ENCODE measurements around the gene TDRKH.
A peak's percentile ranks its signal among the peaks of the same experiment; 100 is the strongest.

TDRKH gene

DNA sequence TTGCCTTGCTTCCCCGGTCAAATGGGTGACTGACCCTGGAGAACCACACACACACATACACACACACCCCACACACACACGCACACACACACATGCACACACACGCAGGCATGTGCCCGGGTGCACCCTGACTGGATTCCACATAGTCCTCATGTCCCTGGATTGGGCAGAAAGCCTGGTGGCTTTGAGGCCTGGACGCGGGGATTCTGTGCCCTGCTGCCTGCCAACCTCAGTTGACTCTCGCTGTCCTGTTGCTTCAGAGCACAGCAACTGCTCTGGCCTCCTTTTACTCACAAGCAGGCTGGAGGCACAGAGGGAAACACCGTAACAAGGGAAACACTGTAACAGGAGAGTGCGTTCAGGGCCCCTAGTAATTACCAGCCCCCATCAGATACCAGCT is 34.9 kb upstream of the TDRKH start:
- DNase-seq (ENCODE audit: low read depth in 4 of 4, low spot score in 1 of 4) = no peak

DNA sequence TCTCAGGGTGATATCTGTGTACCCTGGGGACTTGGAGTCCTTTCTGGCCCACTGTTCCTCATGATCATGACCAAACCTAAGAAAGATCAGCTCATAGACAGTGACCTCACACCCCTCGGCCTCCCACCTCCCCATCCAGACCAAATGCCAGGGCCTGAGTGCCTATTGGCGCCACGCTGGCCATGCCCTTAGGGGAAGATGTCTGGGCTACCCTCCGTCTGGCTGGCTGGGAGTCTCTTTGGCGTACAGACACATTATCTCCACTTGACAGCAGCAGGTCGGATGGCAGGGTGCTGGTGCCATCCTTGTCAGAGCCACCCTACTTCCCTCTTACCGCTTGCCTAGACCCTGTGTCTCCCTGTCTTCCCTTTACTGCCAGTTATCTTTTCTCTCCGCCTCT is 32.9 kb upstream of the TDRKH start:
- DNase-seq (ENCODE audit: low read depth in 4 of 4, low spot score in 1 of 4) = no peak

DNA sequence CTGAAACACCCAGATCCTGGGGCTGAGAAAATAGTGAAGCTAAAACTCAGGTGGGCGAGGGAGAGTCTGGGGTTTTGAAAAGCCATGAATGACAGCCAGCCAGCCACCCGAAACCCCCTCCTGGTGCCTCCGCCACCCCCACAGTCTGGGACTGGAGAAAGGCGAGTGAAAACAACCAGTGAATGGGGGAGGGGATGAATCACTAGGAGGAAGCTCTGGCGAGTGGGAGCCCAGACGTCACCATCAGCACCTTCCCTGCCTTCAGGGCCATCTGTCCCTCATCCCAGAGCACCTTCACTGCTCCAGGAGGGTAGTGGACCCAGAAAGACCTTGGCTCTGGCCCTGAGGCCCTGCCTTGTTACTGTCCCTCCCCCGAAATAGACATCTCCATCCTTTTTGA is 32.1 kb upstream of the TDRKH start:
- DNase-seq (ENCODE audit: low read depth in 4 of 4, low spot score in 1 of 4) = peak in 1 of 4 experiments; percentile 57

DNA sequence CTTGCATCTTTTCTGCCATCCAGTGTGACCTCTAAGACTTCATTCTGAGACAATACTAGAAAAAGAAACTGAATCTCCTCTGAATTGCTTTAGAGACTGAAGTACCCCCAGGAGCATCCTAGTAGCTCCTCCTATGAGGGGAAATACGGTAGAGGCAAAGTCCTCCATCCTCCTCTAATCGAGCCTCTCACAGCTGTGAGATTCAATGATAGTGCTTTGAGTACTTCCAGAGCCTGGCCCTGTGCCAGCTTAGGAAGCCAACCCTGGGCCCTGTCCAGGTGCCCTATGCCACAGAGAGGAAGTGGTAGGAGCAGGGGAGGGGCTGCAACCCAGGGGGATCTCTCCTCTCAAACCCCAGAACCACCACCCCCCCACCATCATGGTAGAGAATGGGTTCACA is 30.6 kb upstream of the TDRKH start:
- no peak for DNase-seq (ENCODE audit: low read depth in 4 of 4, low spot score in 1 of 4)

DNA sequence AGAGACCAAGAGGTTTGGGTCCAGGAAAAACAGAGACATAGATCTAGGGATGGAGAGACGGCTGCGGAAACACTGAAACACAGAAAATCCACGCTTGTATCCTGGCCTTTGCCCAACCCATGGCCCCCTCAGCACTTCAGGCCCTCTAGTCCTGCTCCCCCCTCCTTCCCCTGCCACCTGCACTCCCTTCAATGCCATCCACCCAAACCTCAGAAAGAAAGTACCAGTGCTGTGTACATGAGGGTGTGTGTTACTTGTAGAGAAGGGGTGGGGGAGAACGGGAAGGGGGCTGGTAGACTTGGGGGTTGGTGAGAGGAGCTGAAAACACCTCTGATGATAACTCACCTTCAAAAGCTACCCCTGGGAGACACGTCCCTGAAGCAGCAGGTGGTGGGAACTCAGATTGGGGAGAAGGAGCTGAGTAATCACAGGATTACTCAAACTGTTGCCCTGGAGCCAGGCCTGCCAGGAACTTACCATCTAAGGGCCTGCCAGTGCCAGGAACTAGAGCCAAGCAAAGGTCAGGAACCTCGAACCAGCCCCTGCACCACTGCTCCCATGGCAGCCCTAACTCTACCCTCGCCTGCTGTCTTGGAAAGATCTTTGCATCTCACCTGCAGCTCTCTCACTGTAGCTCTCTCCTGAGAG is 29.8 kb upstream of the TDRKH start:
- no peak for DNase-seq (ENCODE audit: low read depth in 4 of 4, low spot score in 1 of 4)

DNA sequence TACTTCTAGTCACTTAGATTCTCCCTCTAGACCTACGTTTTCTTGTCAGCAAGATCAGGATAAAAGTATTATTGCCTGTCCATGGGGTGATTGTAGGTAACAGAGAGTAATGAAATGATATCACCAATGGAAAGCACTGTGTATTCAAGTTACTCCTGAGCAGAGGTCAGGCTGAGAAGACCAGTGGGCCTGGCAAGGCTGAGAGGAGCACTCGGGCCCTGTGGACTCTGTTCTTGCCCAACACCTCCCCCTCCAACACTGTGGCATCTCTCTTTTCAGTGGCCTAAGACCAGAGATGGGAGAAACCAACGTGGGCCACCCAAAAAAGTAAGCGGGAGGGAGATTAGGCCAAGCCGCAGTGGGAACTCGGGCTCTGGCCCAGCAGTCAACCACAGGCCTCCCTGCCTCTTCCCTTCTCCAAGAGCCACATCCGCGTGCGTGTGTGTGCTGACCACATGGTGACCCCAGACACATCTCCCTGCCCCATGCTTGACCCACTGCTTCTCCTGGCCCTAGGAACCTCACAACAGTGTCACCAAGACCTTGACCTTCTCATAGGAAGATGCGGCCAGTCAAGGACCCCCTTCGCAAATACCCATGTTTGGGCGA is 29.0 kb upstream of the TDRKH start:
- no peak for DNase-seq (ENCODE audit: low read depth in 4 of 4, low spot score in 1 of 4)

DNA sequence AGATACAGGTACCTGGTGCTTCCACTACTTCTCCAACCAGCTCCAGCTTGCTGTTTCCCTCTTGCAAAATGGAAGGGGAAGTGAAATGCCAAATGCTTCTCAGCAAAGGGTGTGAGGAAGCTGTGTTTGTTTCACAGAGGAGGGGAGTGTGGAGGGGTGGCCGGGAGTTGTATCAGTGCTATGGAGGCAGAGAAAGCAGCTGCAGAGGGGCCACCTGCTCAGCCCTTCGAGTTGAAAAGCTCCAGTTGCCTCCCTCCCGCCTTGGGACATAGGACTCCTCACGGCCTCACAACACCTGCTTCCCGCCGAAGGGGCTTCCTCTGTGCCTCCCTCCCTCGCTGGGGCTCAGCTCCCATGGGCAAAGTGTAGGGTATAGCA is 27.0 kb upstream of the TDRKH start:
- no peak for DNase-seq (ENCODE audit: low read depth in 4 of 4, low spot score in 1 of 4)

DNA sequence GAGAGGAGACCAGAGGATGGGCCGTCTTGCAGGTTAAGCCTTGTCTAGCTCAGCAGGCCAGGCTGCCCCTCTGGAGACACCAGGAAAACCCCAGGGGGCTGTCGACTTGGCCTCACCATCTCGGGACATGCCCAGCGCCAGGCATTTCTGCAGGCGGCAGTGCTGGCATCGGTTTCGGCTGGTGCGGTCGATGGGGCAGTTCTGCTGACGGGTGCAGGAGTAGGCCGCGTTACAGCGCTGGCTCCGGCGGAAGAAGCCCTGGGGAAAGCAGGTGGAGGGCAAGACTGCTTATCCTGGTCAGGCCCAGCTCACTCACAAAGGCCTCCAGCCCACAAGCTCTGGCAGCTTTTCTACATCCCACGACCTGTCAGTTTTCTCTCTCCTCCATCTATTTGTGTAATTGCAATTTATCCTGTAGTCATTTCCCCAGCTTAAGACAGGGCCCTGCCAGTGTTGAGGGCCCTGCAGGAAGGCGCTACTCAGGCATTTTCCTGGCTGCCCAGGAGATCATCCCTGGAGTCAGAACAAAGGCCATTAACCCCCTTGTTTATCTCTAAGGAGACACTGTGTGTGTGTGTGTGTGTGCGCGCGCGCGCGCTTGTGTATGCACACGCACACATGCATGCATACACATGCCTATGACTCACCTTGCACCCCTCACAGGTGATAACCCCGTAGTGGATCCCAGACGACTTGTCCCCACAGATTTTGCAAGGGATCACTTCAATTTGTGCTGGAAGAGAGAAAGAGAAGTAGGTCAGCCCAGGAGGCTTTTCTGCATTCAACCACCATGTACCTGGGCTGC is 26.4 kb upstream of the TDRKH start:
- DNase-seq (ENCODE audit: low read depth in 4 of 4, low spot score in 1 of 4) = no peak

DNA sequence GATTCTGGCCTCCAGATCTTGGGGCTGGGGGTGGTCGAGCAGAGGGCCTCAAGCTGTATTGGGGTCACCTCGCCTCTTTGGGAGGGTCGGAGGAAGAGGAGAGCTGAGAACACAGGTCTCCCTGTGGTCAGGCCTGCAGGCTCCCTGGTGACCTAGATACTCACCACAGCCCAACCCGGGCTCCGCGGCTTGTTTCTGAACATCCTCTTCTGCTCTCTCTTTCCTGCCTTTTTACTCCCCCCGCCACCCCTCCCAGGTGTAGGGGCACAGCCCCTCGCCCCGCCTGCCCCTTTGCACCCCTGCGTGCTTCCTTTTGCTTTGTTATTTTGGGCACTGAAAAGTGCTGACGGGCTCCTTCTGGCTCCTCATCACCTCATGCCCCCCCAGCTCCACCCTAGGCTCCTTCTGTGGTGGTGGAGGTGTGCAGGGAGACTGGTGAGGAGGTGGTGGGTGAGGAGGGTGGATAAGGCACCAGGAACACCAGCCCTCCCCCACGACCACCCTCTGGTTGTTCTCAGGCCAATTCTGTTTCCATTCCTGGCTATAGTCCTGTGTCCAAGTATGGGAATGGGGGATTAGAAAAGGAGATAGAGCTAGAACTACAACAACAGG is 25.5 kb upstream of the TDRKH start:
- DNase-seq (ENCODE audit: low read depth in 4 of 4, low spot score in 1 of 4) = no peak

DNA sequence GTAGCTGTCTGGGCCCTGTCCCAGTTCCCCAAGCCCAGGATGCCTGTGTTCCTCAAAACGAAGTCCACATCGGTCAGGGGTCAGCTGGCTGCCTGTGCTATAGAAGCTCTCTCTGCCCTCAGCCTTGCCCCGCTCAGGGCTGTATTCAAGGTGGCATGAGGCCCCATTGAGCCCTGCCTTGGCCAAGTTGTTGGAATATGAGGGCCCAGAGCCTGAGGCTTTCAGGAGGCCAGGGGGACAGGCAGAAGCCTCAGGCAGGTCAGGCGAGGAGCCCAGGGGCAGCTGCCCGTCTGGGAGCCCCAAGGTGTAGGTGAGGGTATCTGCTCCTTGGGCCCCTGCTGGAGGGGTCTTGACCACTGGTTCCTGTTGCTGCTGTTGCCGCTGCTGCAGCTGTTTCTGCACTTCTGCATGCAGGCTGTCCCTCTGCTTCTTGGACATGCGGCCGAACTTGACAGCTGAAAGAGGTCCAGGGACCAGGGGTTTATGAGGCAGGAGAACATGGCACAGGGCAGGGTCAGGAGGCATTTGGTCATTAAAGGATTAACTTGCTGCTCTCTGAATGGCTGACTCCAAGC is 24.8 kb upstream of the TDRKH start:
- DNase-seq (ENCODE audit: low read depth in 4 of 4, low spot score in 1 of 4) = no peak

DNA sequence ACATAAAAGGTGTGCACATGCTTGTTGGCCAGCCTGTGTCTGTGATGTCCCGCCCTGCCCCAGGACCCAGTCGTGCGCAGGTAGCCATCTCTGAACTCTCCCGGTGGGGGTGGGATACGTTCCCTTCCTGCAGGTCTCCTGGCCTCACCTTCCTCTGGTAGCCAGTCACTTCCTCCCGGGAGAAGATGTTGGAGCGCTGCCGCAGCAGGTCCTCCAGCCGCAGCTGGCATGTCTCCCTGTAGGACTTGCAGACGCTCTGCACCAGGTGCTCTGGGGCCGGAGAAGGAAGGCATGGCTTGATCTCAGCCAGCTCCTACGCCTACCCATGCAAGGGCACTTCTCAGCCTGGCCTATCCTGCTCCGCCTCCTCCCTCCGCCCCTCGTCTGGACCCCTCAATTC is 24.1 kb upstream of the TDRKH start:
- no peak for DNase-seq (ENCODE audit: low read depth in 4 of 4, low spot score in 1 of 4)

DNA sequence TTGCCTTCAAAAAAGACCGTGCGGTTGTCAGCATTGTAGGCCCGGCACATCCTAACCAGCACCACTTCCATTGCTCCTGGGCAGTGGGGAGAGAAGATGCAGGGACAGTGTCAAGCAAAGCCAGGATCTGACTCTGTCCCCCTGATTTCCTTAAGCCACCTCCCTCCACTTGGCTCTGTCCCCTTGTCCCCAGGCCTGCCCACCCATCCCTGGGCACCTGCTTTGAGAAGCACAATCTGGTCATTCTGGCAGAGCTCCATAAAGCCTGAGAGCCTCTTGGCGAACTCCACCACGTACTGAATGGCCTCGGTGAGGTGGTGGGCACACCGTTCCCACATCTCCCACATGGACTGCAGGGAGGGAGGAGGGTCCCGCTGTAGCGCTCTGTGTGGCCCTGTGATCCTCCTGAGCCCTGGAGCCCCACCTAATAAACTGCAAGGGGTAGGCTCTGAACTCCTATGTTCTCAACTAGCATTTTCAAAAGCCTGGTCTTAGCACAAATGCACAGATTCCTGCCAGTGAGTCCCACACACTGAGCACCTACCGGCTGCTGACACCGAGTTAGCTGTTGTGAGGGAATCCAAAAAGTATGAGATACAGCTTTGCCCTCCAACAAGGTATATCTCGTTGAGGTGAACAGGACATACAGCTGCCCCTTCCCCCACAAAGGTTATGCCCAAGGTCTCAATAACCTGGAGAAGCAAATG is 23.1 kb upstream of the TDRKH start:
- no peak for DNase-seq (ENCODE audit: low read depth in 4 of 4, low spot score in 1 of 4)

DNA sequence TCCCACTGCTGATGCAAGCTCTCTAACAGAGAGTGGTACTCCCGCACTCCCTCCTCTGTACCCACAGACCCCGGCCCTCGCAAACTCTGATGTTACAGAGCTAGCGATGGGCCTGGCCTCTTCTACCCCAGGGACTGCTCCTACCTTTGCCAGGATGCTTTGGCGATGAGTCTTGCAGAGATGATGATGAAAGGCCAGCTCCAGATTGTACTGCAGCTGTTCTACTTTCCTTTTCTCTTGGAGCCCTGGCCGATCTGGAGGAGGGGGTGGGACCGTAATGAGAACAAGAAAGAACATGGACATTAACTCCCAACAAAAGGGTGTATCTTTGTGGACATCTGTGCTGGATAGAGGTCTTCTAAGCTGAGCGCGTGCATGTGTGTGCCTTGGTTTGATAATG is 20.9 kb upstream of the TDRKH start:
- no peak for DNase-seq (ENCODE audit: low read depth in 4 of 4, low spot score in 1 of 4)

DNA sequence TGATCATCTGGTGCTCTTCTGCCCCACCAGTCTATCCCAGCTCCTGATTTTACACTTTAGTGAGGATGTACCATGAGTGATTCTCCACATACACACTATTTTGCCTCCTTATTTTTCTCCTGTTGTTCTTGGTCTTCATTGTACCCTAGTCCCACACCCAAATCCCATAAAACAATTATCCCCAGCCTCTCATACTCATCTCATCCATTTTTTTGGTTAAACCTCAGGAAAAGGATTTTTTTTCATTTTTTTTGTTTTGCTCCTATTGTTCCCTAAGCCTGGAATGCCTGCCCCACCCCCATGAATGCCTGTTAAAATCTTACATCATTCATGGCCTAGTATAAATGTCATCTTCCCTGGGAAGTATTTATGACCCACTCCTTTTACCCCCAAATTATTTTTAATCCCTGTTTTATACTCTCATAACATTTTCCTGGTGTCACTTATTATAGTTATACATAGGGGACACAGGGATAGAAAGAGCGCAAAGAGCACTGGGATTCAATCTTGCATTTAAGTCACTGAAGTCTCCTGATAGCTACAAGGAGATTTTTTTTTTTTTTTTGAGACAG is 19.8 kb upstream of the TDRKH start:
- DNase-seq (ENCODE audit: low read depth in 4 of 4, low spot score in 1 of 4) = no peak

DNA sequence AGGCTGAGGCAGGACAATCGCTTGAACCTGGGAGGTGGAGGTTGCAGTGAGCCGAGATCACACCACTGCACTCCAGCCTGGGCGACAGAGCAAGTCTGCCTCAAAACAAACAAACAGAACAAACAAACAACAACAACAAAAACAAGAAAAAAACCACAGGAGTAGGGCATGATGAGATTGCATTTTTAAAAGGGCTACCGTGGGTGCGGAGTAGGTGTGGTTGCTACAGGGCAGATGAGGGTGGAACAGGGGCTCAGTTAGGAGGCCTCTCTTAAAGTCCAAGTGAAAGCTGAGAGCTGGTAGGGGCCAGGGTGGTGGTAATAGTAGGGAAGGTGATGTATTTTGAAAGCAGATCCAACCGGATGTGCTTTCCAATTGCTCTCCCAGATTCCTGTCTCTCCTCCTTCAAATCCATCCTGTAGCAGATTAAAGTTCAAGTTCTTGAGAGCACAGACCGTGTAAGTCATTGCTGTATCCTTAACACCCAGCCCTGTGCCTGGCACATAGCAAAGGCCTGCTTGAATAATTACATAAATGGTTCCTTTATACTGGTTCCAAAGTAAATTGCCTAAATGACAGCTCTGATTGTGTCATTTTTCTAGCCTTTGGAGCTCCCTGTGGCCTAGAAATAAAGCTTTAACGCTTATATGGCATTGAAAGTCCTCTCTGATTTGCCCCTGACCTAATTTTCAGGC is 19.1 kb upstream of the TDRKH start:
- DNase-seq (ENCODE audit: low read depth in 4 of 4, low spot score in 1 of 4) = no peak

DNA sequence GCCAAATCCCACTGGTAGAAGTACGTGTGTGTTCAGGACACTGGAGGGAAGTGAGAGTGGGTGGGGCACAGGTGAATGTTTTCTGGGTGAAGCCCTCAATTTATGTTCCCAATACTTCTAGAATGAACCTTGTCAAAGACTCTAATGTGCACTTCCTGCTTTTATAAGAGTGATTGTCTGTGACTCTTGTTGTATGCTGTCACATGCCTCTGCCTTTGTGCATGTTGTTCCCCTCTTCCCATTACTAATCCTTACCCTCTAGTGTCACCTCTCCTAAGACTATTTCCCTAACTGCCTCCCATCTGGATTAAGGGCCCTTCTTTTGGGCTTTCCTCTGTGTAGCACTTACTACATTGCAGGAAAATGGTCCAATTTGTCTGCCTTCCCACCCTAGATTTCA is 17.5 kb upstream of the TDRKH start:
- DNase-seq (ENCODE audit: low read depth in 4 of 4, low spot score in 1 of 4) = no peak

DNA sequence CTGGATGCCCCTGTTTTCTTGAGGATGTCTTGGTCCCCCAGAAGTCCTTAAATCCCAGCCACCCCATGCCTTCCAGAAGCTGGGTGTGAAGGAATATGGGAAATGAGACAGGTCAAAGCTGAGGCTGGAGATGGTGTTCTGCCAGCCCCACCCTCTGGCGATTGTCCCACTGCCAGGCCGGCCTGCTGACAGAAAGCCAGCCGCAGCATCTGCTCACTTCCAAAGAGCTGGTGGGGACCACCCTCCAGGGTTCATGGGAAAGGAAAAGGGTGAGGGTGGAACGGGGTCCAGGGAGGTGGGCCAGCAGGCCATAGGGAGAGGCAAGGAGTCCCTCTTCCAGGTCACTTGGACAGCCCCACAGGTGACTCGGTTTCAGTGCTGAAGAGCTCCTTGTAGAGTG is 16.8 kb upstream of the TDRKH start:
- no peak for DNase-seq (ENCODE audit: low read depth in 4 of 4, low spot score in 1 of 4)

DNA sequence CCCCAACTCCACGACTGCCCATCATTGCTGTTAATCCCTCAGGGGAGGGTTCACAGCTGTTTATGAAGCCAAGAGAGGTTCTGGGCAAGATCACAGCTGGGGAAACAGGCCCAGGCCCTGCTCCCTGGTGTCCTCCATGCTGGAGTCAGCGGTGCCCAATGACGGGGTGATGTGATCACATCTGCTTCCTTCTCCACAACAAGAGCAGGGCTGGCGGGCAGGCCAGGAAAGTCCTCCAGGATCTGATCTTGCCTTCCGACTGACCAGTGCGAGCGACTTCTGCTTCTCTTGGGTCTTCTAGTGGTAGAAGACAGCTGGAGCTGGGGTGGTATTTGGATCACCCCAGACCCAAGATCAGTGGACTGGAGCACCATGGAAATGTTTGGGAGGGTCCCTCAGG is 15.9 kb upstream of the TDRKH start:
- DNase-seq (ENCODE audit: low read depth in 4 of 4, low spot score in 1 of 4) = no peak

DNA sequence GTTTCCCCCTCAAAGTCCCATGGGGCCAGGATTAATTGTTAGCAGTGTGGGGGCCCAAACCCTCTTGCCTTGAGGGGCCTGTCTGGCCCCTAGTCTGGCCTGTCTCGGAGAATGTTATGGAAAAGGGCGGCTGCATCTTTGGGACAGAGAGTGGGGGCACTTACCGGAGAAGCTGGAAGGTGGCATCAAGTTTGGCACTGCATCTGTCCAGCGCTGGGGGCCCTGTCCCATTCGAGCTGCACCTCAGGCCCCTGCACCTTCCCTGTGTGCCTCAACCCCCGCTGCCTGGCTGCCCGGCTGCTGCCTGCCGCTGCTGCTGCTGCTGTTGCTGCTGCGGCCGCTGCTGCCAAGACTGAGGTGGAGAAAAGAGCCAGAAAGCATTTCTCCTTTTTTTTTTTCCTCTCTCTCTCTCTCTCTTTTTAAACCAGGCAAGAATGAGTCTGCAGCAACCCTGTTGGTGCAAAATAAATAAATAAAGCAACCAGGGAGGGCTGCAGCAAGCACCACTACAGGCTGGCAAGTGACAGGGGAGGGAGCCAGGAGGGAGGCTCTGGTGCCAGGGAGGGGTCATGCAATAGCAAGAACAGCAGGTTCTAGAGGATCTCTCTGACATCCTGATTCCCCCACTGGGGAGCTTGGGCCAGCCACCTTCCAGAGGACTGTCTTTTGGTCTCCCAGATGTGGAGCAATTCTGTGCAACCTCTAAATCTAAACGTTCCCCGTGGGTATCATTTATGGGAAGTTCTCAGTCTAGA is 14.9 kb upstream of the TDRKH start, which contains the start of gene LINGO4:
LINGO4 (minus strand) TSS at position 354 of the 755 bp plus-strand sequence. CDS start 2,715 bp downstream, outside the sequence.
- no peak for DNase-seq (ENCODE audit: low read depth in 4 of 4, low spot score in 1 of 4)
